ENCODE data around the gene TCP11L1.
"Not testable (repeated sequence)": the region's sequence is repeated elsewhere in the genome, so short reads cannot be mapped to it uniquely, and the experiment has no call there.

Gene TCP11L1

GRCh38 chr11:33083918-33084317 is 44.5 kb downstream of the TCP11L1 start:
- Histone ChIP-seq H3K36me3 (ENCODE audit: control insufficient read depth, insufficient read depth, low read length) (peaks cover 4% of the 10 kb centered on the region), H3K9ac (ENCODE audit: low read depth, low read length) (no peak overlapping the region), H3K4me1 (ENCODE audit: control insufficient read depth, insufficient read depth, low read length) (no peaks in the 10 kb centered on the region), H3K4me3 (ENCODE audit: low read depth, low read length) (no peak overlapping the region), H3K9me3 (ENCODE audit: control insufficient read depth, insufficient read depth, low read length) (no peaks in the 10 kb centered on the region), H3K27me3 (ENCODE audit: control insufficient read depth, insufficient read depth, low read length) (no peaks in the 10 kb centered on the region)

GRCh38 chr11:33086017-33086416 is 46.6 kb downstream of the TCP11L1 start:
- no peaks in the 10 kb centered on the region for H3K9me3 ChIP-seq (ENCODE audit: control insufficient read depth, insufficient read depth, low read length)
- peaks cover 6% of the 10 kb centered on the region for H3K36me3 ChIP-seq (ENCODE audit: control insufficient read depth, insufficient read depth, low read length)

GRCh38 chr11:33089776-33090175 is 50.4 kb downstream of the TCP11L1 start:
- H3K9ac ChIP-seq (ENCODE audit: low read depth, low read length), result no peak overlapping the region
- H3K36me3 ChIP-seq (ENCODE audit: control insufficient read depth, insufficient read depth, low read length), result peaks cover 6% of the 10 kb centered on the region
- no peak overlapping the region for H3K4me3 ChIP-seq (ENCODE audit: low read depth, low read length)
- H3K4me1 ChIP-seq (ENCODE audit: control insufficient read depth, insufficient read depth, low read length), result no peaks in the 10 kb centered on the region
- H3K27me3 ChIP-seq (ENCODE audit: control insufficient read depth, insufficient read depth, low read length), result no peaks in the 10 kb centered on the region
- H3K9me3 ChIP-seq (ENCODE audit: control insufficient read depth, insufficient read depth, low read length), result no peaks in the 10 kb centered on the region

More at GRCh38 chr11:33086017-33086416, 46.6 kb downstream of the TCP11L1 start:
- no peak overlapping the region for H3K9ac ChIP-seq (ENCODE audit: low read depth, low read length)
- H3K4me1 ChIP-seq (ENCODE audit: control insufficient read depth, insufficient read depth, low read length), result no peaks in the 10 kb centered on the region
- no peaks in the 10 kb centered on the region for H3K27me3 ChIP-seq (ENCODE audit: control insufficient read depth, insufficient read depth, low read length)
- no peak overlapping the region for H3K4me3 ChIP-seq (ENCODE audit: low read depth, low read length)

GRCh38 chr11:33094157-33094556 is 54.8 kb downstream of the TCP11L1 start:
- no peaks in the 10 kb centered on the region for H3K9me3 ChIP-seq (ENCODE audit: control insufficient read depth, insufficient read depth, low read length)
- no peak overlapping the region for H3K9ac ChIP-seq (ENCODE audit: low read depth, low read length)
- H3K4me1 ChIP-seq (ENCODE audit: control insufficient read depth, insufficient read depth, low read length), result no peaks in the 10 kb centered on the region
- peaks cover 6% of the 10 kb centered on the region for H3K36me3 ChIP-seq (ENCODE audit: control insufficient read depth, insufficient read depth, low read length)
- no peaks in the 10 kb centered on the region for H3K27me3 ChIP-seq (ENCODE audit: control insufficient read depth, insufficient read depth, low read length)
- H3K4me3 ChIP-seq (ENCODE audit: low read depth, low read length), result no peak overlapping the region

DNA sequence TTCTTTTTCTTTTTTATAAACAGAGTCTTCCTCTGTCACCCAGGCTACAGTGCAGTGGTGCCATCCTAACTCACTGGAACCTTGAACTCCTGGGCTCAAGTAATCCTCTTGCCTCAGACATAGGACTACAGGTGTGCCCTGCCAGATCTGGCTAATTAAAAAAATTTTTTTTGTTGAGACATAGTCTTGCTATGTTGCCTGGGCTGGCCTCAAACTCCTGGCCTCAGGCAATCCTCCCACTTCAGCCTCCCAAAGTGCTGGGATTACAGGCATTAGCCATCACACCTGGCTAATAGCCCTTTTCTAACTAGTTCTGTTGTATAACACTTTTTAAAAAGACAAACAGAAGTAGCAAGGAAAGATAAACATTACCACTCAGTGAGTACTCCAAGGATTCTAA is 64.5 kb downstream of the TCP11L1 start:
- no peak overlapping the region for H3K9ac ChIP-seq (ENCODE audit: low read depth, low read length)
- peaks cover 10% of the 10 kb centered on the region for H3K36me3 ChIP-seq (ENCODE audit: control insufficient read depth, insufficient read depth, low read length)
- H3K4me1 ChIP-seq (ENCODE audit: control insufficient read depth, insufficient read depth, low read length), result no peaks in the 10 kb centered on the region

DNA sequence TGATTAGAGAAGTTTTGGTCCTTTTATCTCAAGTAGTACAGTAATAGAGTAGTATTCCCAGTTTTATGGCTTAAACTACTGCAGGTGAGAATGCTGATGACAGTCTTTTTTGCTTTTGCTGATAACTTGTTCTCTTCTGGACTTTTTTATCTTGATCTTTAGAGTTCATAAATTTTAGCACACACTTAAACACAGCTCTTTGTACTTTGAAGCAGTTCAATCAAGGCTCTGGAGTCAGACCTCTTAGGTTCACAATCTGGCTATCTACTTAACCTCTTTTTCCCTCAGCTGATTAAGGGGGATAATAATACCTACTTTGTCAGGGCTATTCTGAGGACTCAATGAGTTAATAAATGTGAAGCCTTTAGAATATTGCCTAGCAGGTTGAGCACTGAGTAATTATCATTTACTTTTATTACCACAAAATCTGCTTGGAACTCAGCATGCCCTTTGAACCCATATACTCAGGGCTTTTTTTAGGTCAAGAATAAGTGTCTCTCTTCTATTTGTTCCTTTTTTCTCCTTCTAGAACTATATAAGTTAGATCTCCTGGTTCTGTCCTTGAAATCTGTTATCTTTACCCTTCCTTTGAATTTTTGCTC is 70.0 kb downstream of the TCP11L1 start:
- Histone ChIP-seq H3K36me3 (ENCODE audit: control insufficient read depth, insufficient read depth, low read length) (no peaks in the 10 kb centered on the region), H3K4me3 (ENCODE audit: low read depth, low read length) (no peak overlapping the region), H3K4me1 (ENCODE audit: control insufficient read depth, insufficient read depth, low read length) (no peaks in the 10 kb centered on the region), H3K9ac (ENCODE audit: low read depth, low read length) (no peak overlapping the region), H3K27me3 (ENCODE audit: control insufficient read depth, insufficient read depth, low read length) (no peaks in the 10 kb centered on the region), H3K9me3 (ENCODE audit: control insufficient read depth, insufficient read depth, low read length) (no peaks in the 10 kb centered on the region)

More for the DNA sequence above, 64.5 kb downstream of the TCP11L1 start:
- no peak overlapping the region for H3K4me3 ChIP-seq (ENCODE audit: low read depth, low read length)
- H3K9me3 ChIP-seq (ENCODE audit: control insufficient read depth, insufficient read depth, low read length), result no peaks in the 10 kb centered on the region
- no peaks in the 10 kb centered on the region for H3K27me3 ChIP-seq (ENCODE audit: control insufficient read depth, insufficient read depth, low read length)

- H3K36me3 ChIP-seq (ENCODE audit: control insufficient read depth, insufficient read depth, low read length), result no peaks in the 10 kb centered on the region
- no peaks in the 10 kb centered on the region for H3K9me3 ChIP-seq (ENCODE audit: control insufficient read depth, insufficient read depth, low read length)
- H3K4me1 ChIP-seq (ENCODE audit: control insufficient read depth, insufficient read depth, low read length), result no peaks in the 10 kb centered on the region
- no peaks in the 10 kb centered on the region for H3K27me3 ChIP-seq (ENCODE audit: control insufficient read depth, insufficient read depth, low read length)
- no peak overlapping the region for H3K9ac ChIP-seq (ENCODE audit: low read depth, low read length)
- no peak overlapping the region for H3K4me3 ChIP-seq (ENCODE audit: low read depth, low read length)
Observed at GRCh38 chr11:33110083-33110482, 70.7 kb downstream of the TCP11L1 start.

- no peak overlapping the region for H3K4me3 ChIP-seq (ENCODE audit: low read depth, low read length)
- no peak overlapping the region for H3K9ac ChIP-seq (ENCODE audit: low read depth, low read length)
- no peaks in the 10 kb centered on the region for H3K27me3 ChIP-seq (ENCODE audit: control insufficient read depth, insufficient read depth, low read length)
- H3K4me1 ChIP-seq (ENCODE audit: control insufficient read depth, insufficient read depth, low read length), result no peaks in the 10 kb centered on the region
- H3K36me3 ChIP-seq (ENCODE audit: control insufficient read depth, insufficient read depth, low read length), result no peaks in the 10 kb centered on the region
- H3K9me3 ChIP-seq (ENCODE audit: control insufficient read depth, insufficient read depth, low read length), result no peaks in the 10 kb centered on the region
Observed at GRCh38 chr11:33116535-33116934, 77.2 kb downstream of the TCP11L1 start.

DNA sequence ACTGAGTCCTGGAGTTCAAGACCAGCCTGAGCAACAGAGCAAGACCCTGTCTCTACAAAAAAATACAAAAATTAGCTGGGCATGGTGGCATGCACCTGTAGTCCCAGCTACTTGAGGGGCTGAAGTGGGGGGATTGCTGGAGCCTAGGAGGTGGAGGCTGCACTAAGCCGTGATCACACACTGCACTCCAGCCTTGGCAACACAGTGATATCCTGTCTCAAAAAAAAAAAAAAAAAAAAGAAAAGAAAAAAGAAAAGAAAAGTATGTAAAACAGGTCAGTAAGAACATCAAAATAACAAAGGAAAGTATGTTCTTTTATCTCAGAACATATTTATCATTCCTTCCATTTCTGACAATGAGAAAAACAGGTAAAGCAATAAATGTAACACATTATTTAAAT is 83.3 kb downstream of the TCP11L1 start:
- not testable (repeated sequence) for H3K9me3 ChIP-seq (ENCODE audit: control insufficient read depth, insufficient read depth, low read length); H3K9ac ChIP-seq (ENCODE audit: low read depth, low read length); H3K27me3 ChIP-seq (ENCODE audit: control insufficient read depth, insufficient read depth, low read length); H3K4me3 ChIP-seq (ENCODE audit: low read depth, low read length); H3K36me3 ChIP-seq (ENCODE audit: control insufficient read depth, insufficient read depth, low read length)
- peaks cover 15% of the 10 kb centered on the region for H3K4me1 ChIP-seq (ENCODE audit: control insufficient read depth, insufficient read depth, low read length)

Measured in iPS-15b (cell line).